ENCODE results near the gene APOM.

Gene APOM

DNA sequence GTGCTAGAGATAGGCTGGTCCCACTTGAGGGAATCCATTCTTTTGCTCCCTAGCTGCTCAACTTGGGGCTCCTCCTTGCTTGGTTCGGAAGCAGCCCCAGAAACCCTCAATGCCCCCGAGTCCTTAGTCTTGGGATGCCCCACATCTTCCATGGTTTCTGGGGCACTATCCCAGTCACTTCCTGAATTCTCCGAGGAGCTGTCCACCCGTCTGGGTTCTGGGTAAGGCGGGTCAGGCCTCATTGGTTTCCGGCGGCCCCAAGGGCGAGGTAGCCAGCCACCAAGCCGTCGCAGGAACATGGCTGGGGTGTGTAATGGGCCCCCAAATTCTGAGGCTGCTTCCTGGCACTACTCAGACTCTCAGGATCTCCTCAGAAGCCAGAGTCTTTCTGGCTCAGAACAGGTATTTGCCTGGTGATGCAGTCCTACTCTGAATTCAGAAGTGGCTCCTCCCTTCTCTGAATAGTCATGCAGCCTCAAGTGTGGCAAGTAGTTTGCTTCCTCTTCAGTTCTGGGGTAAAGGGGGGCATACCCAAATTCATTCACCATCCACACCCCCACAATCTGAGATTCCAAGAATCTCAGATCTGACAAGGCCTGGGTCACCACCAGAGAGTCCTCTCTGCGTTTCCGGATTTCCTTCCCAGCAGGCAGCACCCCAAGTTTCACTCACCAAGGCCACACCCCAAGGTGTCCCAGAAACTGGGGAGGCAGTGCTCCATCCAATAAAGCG is 4.1 kb downstream of the APOM start:
- DNase-seq: no peak

DNA sequence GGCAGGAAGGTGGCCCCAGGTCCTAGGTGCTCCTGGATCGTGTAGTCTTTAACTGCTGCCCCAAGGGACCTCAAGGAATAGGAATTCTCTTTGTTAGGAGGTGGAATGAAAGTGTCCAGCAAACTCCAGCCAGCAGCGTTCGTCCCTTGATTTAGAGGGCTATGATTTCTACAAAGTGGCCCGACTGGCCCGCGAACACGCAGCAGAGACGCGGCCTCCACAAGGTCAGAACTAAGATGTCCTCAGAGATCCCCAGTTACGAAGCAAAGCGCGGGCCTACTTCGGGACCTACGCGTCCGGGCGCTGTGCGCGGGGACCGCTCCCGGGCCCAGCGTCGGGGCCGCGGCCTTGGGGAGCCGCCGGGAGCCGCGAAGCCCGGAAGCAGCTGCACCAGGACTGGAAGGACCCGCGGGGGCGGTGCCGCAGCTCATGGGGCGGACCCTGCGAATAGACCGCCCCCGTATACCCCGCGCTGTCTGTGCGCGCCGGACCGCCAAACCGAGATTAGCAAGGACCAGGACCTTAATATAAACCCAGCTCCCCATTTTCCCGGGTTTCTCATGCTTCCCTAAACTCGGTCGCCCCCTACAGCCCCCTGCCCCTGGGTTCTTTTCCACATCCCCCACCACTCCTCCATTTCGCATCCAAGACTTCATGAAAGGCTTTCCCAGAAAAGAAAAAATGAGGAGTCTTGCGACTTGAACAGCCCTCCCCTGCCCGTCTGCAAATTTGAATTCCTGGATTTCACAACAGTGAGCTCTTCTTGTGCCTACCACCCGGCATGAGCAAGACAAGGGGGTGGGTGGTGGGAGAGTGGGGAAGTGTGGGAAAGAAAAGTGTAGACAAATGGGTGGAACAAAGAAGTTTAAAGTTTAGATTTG is 4.9 kb downstream of the APOM start, which contains the start of gene C6orf47:
C6orf47 (minus strand) TSS at position 398 of the 881 bp plus-strand sequence. CDS start 831 bp downstream, outside the sequence.
- peak; percentile 74 for DNase-seq

DNA sequence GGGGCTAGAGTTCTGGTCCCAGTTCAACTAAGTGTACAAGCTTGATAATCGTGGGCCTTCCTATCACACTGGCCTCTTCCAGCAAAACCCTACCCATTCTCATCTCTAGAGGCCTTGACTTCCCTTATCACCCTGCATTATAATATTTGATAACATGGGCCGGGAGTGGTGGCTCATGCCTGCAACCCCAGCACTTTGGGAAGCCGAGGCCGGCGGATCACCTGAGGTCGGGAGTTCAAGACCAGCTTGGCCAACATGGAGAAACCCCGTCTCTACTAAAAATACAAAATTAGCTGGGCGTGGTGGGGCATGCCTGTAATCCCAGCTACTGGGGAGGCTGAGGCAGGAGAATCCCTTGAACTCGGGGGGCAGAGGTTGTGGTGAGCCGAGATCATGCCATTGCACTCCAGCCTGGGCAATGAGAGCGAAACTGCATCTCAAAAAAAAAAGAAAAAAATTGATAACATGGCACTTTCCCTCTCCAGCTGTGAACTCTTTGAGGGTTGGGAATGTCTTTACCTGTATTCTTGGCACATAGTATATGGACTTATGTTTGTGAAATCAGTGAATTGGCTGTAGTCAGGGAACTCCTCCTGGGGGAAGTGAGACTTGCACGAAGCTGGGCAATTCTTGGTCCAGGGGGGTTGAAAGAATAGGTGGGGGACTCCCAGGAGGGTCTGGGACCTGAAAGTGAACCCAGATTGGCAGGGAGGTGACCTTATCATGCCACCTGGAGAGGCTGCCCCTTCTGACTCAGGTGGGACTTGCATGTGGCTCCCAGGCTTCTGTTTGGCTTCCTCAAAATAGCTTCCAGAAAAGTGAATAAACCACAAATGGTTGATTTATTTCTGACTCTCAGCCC is 5.8 kb downstream of the APOM start:
- DNase-seq: no peak

DNA sequence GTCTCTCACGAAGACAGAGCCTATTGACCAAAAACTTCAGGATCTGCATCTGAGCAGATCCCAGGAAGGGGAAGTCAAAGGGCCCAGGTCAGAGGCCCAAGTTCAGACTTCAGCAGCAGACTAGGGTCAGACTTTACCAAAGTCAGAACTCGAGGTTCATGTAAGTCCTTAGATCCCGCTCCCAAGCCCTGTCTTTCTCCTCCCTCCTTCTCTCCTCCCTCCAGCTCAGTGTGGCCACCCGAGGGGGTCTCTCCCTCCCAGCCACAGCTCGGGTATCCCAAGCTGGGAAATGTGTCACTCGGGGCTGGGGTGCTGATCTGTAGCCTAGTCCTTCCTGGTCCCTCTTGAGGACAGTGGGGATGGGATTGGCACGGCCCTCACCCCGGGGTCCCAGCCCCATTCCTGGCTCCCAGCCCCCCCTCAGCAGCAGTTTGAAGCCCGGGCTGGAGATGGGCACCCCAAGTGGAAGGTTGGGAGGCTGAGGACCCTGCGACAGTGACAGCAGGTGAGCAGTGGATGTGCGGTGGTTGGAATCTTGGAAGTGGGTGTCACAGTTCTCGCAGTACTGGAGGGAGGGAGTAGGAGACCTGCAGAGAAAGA is 6.5 kb downstream of the APOM start:
- DNase-seq: no peak

GRCh38 chr6:31663126-31663960 is 7.6 kb downstream of the APOM start:
- DNase-seq: no peak

DNA sequence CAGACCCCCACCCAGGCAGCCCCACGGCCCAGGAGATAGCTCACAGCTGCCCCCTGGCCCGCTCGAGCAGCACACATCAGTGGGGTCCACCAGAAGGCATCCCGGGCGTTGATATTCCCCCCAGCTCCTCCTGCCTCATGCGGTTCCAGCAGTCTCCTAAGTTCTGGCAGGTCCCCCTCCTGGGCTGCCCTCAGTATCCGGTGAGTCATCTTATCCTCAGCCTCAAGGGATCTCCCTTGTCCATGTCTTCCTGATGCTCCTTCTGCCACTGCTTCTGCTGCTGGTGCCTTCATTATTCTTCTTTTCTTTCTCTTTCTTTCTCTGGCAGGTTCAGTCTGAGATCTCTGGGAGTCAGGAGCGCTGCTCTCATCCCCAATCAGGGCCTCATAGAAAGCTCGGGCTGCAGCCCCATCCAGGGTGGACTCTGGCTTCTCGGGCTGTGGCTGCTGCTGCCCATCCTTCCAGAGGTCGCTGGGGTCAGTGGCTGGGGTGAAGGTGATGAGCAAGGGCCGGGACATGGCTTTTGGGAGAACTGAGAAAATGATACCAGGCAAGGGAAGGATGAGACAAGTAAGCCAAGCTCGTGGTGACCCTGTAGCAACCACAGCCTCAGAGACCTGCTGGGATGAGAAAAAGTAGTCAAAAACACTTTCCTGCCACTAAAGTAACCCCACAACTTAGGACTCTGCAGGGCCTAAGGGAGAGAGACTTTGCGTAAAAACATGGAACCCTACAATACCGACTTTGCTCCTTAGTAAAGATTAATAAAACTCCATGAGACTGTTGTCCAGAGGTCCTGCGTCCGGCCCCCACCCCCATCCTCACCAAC is 8.5 kb downstream of the APOM start:
- no peak for DNase-seq

- peak; percentile 90 for DNase-seq
Measured at GRCh38 chr6:31664790-31665500, 9.3 kb downstream of the APOM start, which contains the start of gene GPANK1. Gene GPANK1 (minus strand): TSS chr6:31664997. CDS start chr6:31664478, 519 bp downstream.

DNA sequence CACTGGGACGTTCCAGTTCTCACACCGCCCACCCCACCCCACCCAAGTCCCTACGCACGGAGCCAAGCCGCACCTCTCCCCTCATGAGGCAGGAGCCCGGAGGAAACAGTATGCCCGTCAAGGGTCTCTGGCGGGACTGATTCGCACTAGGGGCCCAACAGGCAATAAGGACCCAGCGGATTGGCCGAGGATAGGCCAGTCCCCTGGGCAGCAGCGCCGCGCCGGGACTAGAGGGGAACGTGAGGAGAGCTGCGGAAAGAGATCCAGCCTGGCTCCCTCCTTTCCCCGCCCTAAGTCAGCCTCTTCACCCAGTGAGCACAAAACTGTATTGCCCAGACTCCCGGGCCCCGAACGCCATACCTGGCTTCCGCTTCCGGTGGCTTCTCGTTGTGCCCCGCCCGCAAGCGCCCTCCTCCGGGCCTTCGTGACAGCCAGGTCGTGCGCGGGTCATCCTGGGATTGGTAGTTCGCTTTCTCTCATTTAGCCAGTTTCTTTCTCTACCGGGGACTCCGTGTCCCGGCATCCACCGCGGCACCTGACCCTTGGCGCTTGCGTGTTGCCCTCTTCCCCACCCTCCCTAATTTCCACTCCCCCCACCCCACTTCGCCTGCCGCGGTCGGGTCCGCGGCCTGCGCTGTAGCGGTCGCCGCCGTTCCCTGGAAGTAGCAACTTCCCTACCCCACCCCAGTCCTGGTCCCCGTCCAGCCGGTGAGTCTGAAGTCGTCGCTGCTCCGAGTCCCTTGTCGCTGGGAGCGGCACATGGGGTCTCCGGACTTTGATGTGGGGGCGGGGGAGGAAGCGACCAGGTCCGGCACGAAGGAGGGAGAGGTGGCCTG is 10.0 kb downstream of the APOM start, which contains the start of gene CSNK2B:
CSNK2B (plus strand) TSS at position 580 of the 836 bp plus-strand sequence. CDS start 752 bp downstream, outside the sequence.
- DNase-seq: peak; percentile 98

DNA sequence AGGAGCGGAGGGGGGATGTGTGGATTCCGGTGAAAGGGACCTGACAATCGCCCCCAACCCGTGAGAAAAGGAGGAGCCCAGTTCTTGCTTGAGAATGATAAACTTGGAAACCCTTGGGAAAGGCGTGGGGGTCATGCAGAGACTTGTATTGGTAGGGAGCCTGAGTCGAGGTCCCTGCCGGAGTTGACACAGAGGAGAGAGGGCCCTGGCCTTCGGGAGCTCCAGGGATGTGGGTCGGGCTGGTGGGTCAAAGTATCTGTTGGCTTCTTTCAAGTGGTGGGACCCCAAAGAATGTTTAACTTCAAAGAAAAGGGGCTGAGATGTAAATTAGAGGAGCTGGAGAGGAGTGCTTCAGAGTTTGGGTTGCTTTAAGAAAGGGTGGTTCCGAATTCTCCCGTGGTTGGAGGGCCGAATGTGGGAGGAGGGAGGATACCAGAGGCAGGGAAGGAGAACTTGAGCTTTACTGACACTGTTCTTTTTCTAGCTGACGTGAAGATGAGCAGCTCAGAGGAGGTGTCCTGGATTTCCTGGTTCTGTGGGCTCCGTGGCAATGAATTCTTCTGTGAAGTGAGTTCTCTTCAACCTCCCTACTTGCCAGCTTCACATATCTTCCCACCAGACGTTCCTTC is 10.8 kb downstream of the APOM start:
- DNase-seq: no peak

- DNase-seq: no peak
Measured at GRCh38 chr6:31669676-31670075, 14.0 kb downstream of the APOM start, which contains the start of gene LY6G5B. Gene LY6G5B (plus strand): TSS chr6:31669976. CDS start chr6:31670951, 975 bp downstream.

- no peak for DNase-seq
Measured at GRCh38 chr6:31676322-31676903, 20.7 kb downstream of the APOM start.

GRCh38 chr6:31676904-31677303 is 21.2 kb downstream of the APOM start:
- no peak for DNase-seq

- no peak for DNase-seq
Measured at GRCh38 chr6:31677955-31678354, 22.3 kb downstream of the APOM start.

DNA sequence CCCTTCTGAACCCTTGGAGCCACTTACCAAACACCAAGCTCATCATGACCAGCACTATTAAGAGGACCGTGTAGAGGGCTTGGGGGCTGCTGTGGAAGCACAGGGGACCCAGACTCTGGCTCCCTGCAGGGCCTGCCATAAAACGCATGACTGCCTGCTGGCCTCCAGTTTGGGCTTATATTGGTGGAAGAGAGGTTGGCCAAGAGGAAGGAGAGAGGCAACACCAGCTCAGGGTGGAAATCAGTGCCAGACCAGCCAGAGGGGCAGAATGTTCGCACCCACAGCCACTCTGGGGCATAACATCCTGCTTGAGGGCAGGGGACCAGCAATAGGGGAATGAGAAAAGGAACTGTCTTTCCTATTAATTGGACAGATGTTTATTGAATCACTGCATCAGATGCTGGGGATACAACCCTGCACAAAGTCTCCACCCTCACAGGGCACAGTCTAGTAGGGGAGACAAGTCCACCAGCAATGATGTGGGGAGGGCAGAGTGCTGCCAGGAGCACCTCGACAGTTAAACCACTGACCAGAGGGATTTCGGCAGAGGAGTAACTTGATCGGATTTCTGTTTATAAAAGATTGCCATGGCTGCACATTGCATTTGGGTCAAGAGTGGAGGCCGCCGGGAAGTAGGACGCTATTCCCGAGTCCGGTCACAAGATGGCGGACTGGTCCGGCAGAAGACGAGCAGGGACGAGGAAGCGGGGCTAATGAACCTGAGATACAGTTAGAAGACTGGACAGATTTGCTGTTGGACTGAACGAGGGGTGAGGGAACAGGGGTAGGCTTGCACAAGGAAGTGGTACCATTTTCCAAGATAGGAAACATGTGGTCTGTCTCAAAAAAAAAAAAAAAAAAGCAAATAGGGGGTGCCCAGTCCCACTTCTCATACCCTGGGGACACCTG is 24.8 kb downstream of the APOM start, which contains the start of gene LY6G5C:
LY6G5C (minus strand) TSS at position 842 of the 909 bp plus-strand sequence; CDS start at position 148, 694 bp downstream.
- peak; percentile 68 for DNase-seq

- DNase-seq: no peak
Measured at GRCh38 chr6:31681135-31681671, 25.5 kb downstream of the APOM start.

GRCh38 chr6:31683591-31683990 is 27.9 kb downstream of the APOM start:
- DNase-seq: no peak
